Retinal pigment epithelial cell (primary cell): ENCODE data around the gene MAD2L2.

Experiments
- DNase-seq: peaks from one replicate; pipeline ENCODE4 v3.0.0-alpha.2; 2010; ENCODE audit warnings: low read depth
- H3K4me3 ChIP-seq: 2 replicates; pipeline ENCODE4 v1.5.1; 2011; ENCODE audit warnings: mild to moderate bottlenecking, low read length, control low read depth, moderate library complexity
- TF ChIP-seq, protein P1 (sequence below): conservative IDR thresholded peaks from 2 replicates; pipeline ENCODE4 v1.5.1; 2011; ENCODE audit warnings: low read depth, low read length, control low read depth, inconsistent platforms

The MAD2L2 gene

DNA sequence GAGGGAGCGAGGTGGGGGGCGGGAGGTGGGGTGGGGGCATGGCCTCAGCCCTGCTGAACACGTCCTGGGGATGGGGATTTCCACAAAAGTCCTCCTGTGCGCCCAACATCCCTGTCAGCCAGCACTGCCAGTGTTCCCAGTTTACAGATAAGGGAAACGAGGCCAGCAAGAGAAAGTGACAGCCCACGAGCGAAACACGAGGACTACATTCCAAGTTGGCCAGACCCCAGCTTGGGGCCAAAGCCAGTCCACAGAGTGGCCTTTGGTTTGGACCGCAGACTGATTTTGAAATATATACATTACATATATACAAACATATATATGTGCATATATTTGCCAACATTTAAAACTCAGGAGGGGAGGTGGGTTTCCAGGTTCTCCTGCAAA is 31.7 kb downstream of the MAD2L2 start:
- TF ChIP-seq, protein P1, sequence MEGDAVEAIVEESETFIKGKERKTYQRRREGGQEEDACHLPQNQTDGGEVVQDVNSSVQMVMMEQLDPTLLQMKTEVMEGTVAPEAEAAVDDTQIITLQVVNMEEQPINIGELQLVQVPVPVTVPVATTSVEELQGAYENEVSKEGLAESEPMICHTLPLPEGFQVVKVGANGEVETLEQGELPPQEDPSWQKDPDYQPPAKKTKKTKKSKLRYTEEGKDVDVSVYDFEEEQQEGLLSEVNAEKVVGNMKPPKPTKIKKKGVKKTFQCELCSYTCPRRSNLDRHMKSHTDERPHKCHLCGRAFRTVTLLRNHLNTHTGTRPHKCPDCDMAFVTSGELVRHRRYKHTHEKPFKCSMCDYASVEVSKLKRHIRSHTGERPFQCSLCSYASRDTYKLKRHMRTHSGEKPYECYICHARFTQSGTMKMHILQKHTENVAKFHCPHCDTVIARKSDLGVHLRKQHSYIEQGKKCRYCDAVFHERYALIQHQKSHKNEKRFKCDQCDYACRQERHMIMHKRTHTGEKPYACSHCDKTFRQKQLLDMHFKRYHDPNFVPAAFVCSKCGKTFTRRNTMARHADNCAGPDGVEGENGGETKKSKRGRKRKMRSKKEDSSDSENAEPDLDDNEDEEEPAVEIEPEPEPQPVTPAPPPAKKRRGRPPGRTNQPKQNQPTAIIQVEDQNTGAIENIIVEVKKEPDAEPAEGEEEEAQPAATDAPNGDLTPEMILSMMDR, result no peak
- no peak overlapping the region for H3K4me3 ChIP-seq
- DNase-seq, result no peak

DNA sequence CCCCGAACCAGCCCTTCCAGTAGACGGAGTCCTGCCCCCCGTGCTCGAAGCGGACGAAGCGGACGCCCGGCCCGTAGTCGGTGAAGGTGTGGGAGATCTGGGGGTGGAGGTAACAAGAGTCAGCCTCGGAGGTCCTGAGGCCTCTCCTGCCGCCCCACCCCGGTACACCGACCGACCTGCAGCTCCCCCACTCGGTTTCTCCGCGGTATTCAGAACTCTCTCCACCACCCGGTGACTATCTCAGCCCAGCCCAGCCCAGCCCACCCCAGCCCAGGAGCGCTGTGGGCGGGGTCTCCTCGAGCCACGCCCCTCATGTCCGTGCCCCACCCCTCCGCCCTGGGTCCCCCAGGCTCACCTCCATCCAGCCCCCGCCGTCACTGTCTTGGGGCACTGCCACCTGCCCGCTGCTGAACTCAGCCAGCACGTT is 32.2 kb downstream of the MAD2L2 start:
- TF ChIP-seq, protein P1, result no peak
- no peak for DNase-seq
- peak overlapping the region; percentile 1 for H3K4me3 ChIP-seq

DNA sequence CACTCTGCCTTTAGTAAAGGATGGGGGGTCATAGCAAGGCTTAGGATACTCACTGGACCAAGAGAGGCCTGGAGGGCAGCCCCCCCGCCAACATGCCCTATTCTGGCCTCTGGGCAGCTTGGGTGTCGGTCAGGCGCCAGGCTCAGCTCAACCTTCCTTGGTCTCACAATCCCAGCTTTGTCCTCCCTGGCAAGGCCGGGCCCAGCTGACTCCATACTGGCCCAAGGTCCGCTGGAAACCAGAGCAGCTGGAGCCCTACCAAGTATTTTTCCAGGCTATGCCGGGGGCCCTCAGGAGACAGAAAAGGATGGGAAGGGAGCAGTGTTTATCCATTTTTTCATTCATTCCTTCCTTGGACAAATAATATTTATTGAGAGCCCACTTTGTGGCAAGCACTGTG is 32.9 kb downstream of the MAD2L2 start:
- TF ChIP-seq, protein P1, result no peak
- no peak for DNase-seq
- H3K4me3 ChIP-seq, result no peak overlapping the region

DNA sequence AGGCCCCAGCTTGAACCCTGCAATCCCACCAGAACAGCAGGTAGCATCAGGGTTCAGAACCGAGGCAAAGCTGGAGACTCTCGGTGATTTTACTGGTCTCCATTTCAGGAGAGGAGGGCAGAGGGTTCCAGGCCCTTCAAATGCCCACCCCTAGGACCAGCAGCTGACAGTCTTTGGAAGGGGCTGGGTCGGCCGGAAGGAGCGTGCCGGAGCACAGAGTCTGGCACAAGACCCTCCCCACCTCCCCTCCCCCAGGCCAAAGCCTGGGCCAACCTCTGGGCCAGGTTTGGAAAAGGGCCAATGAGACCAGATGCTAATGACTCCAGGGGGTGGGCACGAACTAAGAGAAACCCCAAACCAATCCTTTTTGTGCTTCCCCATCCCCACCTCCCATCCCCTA is 33.6 kb downstream of the MAD2L2 start:
- H3K4me3 ChIP-seq, result no peak overlapping the region
- no peak for DNase-seq
- TF ChIP-seq, protein P1, result no peak

DNA sequence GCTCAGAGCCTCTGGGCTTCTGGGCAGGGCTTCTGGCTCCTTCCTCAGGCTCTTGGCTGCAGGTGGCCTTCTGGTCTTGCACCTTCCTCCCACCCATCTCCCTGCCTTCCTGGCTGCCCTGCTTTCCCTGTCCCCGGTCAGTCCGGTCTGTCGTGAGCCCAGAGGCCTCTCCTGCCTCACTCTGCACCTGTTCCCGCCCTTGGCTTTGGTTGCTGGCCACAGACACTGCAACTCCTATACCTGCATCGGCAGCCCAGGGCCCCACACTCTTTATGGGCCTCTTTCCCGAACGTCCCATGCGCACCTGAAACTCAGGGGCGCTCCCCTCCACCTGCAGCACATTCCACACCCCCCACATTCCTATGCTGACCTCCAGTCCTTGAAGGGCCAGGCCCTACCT is 34.6 kb downstream of the MAD2L2 start:
- TF ChIP-seq, protein P1, result no peak
- DNase-seq, result no peak
- H3K4me3 ChIP-seq, result no peak overlapping the region

DNA sequence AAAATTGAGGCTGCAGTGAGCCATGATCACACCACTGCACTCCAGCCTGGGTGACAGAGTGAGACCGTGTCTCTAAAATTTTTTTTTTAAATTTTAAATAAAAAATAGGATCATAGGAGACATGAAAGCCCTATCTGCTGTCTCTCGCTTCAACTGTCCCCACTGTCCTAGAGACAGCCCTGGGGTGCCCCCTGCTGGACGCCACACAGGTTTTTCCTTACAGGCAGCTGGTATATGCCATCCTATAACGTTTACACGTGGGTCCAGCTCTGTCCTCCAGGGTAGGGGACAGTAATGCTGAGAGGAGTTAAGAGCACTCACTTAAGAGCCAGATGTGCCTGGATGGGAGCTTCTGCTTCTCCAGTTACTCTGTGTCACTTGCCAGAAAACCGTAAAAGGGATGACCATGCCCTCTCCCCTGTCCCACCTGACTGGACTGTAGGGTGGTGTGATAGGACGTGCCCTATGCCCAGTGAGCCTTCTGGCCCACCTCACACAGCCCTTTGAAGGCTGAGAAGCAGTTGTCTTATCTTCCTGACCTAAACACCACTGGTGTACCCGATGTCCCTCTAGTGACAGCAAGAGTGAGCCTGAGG is 35.2 kb downstream of the MAD2L2 start:
- H3K4me3 ChIP-seq, result no peak overlapping the region
- peak; percentile 19 for DNase-seq
- TF ChIP-seq, protein P1, result peak; percentile 88

DNA sequence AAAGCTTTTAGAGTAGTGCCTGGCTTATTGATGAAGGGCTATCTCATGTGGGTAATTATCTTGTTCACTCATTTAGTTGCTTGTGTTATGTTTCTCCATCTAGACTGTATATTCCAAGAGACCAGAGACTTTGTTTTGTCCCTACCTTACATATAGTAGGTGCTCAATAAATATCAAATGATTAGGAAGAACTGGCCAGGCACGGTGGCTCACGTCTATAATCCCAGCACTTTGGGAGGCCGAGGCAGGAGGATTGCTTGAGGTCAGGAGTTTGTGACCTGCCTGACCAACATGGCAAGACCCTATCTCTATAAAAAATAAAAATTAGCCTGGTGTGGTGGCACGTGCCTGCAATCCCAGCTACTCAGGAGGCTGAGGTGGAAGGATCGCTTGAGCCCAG is 35.7 kb downstream of the MAD2L2 start:
- TF ChIP-seq, protein P1, result no peak
- no peak overlapping the region for H3K4me3 ChIP-seq
- no peak for DNase-seq
